ENCODE data around the gene RAD51B.

RAD51B gene

DNA sequence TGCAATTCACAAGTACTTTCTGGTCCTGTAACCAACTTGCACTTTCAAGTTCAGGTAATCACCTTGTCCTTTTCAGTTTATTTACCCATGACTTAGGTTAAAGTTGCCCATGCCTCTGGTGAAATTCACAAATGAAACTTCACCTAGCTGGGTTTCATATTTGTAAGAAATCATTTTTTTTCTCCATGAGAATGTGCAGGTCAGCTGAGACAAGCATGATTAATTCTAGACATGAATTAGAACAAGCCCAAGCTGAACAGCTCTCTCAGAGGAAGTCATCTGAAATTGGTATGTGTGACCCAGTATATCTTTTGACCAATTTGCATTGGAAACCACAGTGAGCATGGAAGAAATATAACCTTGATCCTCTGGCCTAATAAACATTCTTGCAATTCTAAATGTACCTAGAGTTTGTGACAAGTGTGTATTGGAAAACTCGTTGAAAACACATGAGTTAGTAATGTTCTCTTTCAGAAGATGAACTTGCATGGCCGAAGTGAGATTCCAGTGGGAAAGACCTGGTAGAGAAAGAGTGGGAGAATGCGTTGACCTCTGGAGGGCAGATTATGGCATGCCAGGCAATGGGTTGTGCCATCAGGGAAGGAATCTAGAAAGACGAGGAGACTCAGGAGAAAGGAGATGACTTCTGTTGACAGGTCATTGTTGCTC lies 486.8 kb downstream of the RAD51B start:
- TF ChIP-seq, protein P1, sequence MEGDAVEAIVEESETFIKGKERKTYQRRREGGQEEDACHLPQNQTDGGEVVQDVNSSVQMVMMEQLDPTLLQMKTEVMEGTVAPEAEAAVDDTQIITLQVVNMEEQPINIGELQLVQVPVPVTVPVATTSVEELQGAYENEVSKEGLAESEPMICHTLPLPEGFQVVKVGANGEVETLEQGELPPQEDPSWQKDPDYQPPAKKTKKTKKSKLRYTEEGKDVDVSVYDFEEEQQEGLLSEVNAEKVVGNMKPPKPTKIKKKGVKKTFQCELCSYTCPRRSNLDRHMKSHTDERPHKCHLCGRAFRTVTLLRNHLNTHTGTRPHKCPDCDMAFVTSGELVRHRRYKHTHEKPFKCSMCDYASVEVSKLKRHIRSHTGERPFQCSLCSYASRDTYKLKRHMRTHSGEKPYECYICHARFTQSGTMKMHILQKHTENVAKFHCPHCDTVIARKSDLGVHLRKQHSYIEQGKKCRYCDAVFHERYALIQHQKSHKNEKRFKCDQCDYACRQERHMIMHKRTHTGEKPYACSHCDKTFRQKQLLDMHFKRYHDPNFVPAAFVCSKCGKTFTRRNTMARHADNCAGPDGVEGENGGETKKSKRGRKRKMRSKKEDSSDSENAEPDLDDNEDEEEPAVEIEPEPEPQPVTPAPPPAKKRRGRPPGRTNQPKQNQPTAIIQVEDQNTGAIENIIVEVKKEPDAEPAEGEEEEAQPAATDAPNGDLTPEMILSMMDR (IDR thresholded peaks at IDR 0.05; ENCODE audit: low read depth, low read length, missing control alignments), result no peak
- H3K4me3 ChIP-seq (ENCODE audit: low read depth, low read length), result no peak overlapping the region
- peak; percentile 70 for DNase-seq (ENCODE audit: low read depth)

DNA sequence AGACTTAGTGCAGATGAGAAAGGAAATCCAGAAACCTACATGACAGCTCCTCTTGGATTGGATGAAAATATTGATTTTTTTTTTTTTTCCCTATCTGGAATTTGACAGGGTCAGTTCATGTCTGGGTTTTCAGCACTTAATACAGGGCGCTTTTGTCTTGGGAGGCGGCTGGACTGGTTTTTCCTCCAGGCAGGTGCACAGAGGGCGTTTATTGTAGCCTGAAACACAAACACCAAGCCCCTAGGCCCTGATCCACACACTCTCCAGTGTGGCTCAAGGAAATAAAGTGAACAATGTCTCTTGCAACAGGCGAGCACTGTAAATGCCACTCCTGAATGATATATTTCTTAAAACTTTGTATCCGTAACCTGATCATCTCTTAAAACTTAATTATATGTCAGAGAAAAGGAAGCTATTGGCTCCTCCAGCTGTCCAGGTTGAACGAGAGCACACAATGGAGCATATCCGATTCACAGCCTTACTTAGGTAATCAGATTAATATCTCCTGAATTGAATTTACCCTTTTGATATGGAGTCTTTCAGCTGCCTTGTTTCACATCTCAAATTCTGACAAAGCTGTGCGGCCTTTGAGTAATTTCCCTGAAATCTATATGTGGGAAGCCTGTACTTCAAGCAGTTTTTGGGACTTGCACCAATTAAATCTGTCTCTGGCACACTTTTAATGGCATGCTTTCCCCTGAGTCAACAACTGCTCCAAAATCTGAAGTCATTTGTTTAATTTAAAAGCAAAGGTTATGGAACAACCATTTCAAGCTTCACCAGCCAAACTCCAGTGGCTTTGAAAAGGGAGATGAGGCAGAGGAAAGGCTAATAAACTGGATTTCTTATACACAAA lies 487.6 kb downstream of the RAD51B start:
- DNase-seq (ENCODE audit: low read depth), result no peak
- TF ChIP-seq, protein P1 (IDR thresholded peaks at IDR 0.05; ENCODE audit: low read depth, low read length, missing control alignments), result no peak
- no peak overlapping the region for H3K4me3 ChIP-seq (ENCODE audit: low read depth, low read length)

DNA sequence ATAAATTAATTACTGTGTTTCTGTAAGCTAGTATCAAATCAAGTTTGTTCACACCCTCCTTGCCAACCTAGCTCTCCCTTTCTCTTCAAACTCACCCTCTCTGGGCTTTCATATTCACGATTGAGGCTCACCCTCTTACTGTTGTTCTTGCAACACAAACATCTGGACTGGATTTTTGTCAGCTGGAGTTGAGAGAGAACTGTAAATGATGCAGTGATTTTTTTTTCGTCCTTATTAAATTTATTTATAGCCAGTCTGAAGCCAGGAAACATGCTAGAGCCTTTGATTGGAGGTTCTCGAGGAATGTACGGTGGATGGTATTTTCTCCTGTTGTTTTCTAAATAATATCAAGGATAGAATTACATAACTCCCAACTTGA lies 488.2 kb downstream of the RAD51B start:
- H3K4me3 ChIP-seq (ENCODE audit: low read depth, low read length), result no peak overlapping the region
- DNase-seq (ENCODE audit: low read depth), result no peak
- TF ChIP-seq, protein P1 (IDR thresholded peaks at IDR 0.05; ENCODE audit: low read depth, low read length, missing control alignments), result no peak

DNA sequence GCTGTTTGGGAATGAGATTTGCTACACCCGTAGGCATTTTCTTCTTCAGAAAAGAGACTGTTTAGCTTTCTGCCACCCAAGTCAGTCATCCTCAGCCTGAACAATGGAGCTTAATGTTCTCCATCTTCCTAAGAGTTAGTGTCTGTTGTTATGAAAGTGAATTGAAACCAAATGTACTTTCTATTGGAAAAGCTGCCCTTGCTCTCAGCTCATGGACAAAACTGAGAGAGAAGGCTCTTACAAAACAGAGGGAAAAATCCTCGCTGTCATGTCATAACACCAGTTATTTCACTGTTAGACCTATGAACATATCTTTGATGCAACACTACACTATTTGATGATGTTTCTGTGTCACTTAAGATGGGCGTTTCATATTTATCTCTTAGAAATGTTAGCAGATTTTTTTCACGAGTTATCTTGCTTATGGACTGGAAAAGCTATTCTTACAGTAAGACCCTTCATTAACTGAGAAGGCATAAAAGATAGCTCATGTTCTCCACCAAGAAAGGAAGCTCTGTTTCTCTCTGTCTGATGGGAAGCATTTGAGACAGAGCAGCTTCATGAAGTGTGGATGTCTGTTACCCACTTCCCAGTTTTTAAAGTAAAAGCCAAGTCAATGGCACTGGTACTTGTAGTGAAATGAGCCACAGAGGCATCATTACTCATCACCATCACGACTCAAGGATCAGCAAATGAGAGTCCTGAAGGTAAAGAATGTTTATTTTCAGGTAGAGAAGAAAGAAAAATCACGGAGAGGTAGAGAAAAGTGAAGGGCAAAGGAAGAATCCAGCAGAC lies 489.3 kb downstream of the RAD51B start:
- no peak overlapping the region for H3K4me3 ChIP-seq (ENCODE audit: low read depth, low read length)
- TF ChIP-seq, protein P1 (IDR thresholded peaks at IDR 0.05; ENCODE audit: low read depth, low read length, missing control alignments), result no peak
- no peak for DNase-seq (ENCODE audit: low read depth)

DNA sequence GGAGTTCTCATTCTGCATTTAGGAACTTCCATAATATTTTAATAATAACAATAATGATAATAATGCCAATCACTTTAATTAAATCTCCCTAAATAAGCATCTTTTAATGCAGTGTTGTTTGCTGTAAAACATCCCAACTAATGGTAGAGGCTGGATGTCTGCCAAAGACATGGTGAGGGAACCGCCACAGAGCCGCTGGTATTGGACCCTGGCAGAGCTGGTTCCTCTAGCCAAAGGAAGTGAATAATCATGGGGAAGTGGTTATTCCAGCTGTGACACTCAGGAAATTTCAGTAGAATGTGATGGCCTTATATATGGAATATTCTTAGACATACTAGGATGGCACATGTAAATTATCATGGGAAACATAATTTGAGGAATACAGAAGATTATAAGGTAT lies 490.0 kb downstream of the RAD51B start:
- no peak for DNase-seq (ENCODE audit: low read depth)
- TF ChIP-seq, protein P1 (IDR thresholded peaks at IDR 0.05; ENCODE audit: low read depth, low read length, missing control alignments), result no peak
- no peak overlapping the region for H3K4me3 ChIP-seq (ENCODE audit: low read depth, low read length)

DNA sequence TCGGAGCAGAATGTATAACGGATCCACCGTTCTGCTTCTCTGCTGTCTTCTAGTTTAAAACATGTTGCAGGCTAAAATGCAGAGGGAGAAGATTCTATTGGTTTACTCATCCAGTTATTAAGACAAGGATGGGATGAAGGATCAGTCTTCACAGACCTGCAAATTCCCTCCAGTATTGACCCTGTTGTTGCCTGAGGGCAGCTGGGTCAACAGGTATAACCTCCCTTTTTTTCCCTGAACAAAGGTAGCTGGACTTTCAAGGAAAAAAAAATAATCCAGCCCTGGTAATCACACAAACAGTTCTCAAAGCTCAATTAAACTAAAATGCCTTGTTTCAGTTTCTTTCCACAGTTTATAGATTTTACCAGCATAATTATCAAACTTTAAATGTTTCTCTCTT lies 492.7 kb downstream of the RAD51B start:
- H3K4me3 ChIP-seq (ENCODE audit: low read depth, low read length), result no peak overlapping the region
- DNase-seq (ENCODE audit: low read depth), result no peak
- TF ChIP-seq, protein P1 (IDR thresholded peaks at IDR 0.05; ENCODE audit: low read depth, low read length, missing control alignments), result no peak
